GM18858 (cell line): ENCODE data around the gene EGFLAM.

ENCODE experiments used
- ATAC-seq: cut with Tn5 transposase; IDR thresholded peaks from one replicate; pipeline ENCODE4 v1.9.1; 2021; ENCODE audit not compliant: unreplicated experiment

Gene EGFLAM

GRCh38 chr5:38265546-38266179 lies 7.3 kb downstream of the EGFLAM start:
- no peak for ATAC-seq

- no peak for ATAC-seq
Measured at GRCh38 chr5:38267372-38267771, 9.0 kb downstream of the EGFLAM start.

GRCh38 chr5:38273626-38274025 lies 15.3 kb downstream of the EGFLAM start:
- no peak for ATAC-seq

- no peak for ATAC-seq
Measured at GRCh38 chr5:38274370-38274769, 16.0 kb downstream of the EGFLAM start.

DNA sequence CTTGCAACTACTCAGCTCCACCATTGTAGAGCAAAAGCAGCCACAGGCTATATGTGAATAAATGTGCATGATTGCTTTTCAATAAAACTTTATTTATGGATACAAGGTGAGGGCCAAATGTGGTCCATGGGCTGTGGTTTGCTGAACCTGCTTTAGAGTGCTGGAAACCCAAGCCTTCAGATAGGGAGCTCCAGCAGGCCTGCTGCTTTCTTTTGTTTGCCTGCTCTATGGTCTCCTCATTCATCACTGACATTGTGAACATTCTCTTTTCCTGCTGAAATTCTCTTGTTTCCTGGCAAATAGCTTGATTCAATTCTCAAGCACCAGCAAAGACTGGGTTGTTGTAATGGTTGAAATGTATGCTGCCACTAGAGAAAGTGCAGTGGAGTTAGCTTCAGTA lies 26.0 kb downstream of the EGFLAM start:
- no peak for ATAC-seq

GRCh38 chr5:38285226-38285625 lies 26.9 kb downstream of the EGFLAM start:
- ATAC-seq, result no peak

- no peak for ATAC-seq
Measured at GRCh38 chr5:38286002-38286401, 27.6 kb downstream of the EGFLAM start.

DNA sequence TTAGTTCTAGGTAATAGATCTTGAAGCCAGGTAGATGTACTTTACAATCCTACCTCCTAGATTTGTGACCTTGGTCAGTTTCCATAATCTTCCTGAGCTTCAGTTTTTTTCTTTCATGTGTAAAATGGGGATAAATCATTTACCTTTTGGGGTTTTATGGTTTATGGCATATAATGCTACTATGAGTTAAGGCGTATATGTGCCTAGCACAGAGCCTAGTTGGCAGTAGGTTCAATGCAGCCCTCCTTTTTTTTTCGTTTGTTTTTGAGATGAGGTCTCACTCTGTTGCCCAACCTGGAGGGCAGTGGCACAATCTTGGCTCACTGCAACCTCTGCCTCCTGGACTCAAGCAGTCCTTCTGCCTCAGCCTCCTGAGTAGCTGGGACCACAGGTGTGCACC lies 28.8 kb downstream of the EGFLAM start:
- no peak for ATAC-seq

DNA sequence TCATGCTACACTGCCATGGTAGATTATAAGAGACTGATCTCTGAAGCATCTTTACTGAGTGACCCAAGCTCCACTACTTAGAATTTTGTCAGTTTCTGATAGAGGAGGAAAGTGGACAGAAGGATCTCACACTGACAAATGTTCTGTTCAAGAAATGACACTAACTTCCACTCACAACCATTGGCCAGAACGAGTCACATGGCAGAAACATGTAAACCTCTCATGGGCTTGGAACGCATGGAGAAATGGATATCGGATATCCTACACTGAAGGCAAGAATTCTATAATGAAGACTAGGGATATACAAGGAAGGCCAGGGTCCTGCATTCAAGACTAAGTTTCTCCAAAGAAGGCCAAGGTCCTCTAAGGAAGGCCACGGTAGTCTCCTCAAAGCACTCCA lies 31.1 kb downstream of the EGFLAM start:
- ATAC-seq, result no peak

DNA sequence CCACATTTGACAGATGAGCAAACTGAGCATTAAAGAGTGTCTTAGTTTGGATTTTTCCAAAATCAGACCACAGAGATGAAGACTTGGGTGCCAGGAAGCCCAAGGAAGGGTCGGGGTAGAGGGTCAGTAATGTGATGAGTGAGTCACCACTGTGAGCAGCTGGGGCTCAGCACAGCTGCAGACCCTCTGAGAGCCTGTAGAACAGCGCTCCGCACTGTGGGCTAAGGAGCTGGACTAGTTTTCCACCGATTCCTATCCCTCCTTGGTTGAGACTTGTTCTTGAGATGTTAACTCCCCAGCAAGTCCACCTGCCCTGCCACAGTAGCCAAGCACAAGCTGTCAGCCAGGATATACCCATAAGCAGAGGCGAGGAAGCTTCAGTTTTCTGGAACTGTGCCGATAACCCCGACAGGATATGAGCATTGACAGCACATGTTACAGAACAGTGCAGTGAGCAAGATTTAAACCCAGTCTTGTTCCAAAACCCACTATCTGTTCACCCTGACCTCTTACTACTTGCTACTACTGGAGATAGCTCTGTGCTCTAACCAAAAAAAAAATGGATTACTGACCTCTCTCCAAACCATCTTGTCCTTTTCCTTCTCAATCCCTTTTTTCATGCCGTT lies 31.8 kb downstream of the EGFLAM start:
- no peak for ATAC-seq

- no peak for ATAC-seq
Measured at GRCh38 chr5:38291355-38291754, 33.0 kb downstream of the EGFLAM start.

DNA sequence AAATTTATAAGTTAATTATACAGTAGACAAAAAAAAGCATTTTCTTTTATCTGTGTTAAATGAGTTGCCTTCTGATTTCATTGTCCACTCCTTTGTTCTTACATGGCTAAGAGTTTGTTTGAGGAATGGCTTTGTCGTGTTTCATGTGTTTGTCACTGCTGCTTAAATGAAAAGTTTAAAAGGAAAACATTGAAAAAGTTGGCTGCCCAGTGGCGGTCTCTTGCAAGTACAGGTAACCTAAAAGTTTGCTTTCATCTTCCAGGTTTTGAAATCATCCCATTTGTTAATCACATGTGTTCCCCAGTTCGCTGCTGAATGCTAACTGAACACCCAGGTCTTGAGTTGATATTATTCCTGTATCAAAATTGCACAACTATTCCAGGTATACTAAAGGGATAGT lies 33.9 kb downstream of the EGFLAM start:
- ATAC-seq, result no peak

GRCh38 chr5:38295751-38296150 lies 37.4 kb downstream of the EGFLAM start:
- no peak for ATAC-seq

GRCh38 chr5:38297830-38298608 lies 39.7 kb downstream of the EGFLAM start:
- no peak for ATAC-seq

- no peak for ATAC-seq
Measured at GRCh38 chr5:38299585-38299984, 41.2 kb downstream of the EGFLAM start.

DNA sequence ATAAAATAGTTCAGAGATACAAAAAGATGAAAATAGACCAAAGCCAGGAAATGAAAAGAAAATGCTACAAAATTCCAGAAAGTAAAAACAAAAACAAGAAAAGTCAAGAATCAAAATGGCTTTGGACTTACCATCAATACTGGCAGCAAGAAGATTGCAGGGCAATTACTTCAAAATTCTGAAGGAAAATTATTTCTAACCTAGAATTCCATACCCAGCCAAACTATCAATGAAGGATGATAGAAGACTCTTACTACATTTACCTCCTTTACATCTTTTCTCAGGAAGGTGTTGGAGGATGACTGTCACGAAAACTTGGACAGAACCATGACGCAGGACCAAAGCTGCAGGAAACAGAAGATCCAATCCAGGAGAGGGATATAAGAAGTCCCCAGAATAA lies 46.8 kb downstream of the EGFLAM start:
- ATAC-seq, result no peak

DNA sequence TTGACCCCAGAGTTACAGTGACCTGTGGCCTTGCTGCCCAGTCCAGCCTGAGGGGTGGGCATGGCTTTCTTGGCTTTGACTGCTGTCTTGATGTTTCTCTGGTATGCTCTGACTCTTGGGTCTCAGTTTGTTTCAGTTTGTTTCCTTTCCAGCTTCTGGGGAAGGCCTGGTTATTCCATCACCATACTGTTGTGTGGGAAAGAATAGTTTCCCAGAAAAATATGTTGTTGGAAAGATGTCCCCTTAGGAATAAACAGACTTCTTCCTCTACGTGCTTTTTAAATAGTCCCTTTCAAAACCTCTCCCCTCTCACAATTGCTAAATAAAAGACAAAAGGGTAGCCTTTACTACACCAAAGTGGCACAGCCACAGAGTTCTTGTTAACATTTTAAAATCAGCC lies 49.5 kb downstream of the EGFLAM start:
- ATAC-seq, result no peak

DNA sequence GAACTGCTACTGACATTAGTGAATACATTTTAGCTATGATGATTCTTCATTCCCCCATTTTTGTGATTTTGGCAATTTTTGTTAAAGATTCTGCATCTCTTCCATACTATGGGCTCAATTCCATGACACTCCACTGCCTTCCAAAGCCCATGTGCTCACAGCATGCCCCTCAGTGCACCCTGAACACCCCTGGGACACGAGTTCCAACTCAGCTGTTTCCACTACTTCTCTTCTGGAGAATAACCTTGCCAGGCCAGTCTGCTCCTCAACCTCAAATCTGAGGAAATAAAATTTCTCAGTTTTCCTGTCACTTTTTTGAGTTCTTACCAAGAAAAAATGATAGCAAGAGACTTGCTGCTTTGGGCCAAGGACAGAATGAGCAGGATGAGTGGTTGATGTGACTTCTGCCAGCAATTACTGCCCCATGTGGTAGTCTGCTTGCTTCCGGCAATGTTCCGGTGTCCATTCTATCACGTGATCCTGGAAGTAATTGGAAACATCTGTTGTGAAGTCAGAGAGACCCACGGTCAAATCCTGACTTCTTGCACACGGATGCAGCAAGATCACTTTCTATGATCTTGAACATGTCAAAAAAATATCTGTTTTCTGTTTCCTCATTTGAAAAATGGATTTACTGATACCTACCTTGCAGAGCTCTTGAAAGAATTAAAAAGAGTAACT lies 58.3 kb downstream of the EGFLAM start:
- ATAC-seq, result no peak

- ATAC-seq, result no peak
Measured at GRCh38 chr5:38317868-38318267, 59.5 kb downstream of the EGFLAM start.

DNA sequence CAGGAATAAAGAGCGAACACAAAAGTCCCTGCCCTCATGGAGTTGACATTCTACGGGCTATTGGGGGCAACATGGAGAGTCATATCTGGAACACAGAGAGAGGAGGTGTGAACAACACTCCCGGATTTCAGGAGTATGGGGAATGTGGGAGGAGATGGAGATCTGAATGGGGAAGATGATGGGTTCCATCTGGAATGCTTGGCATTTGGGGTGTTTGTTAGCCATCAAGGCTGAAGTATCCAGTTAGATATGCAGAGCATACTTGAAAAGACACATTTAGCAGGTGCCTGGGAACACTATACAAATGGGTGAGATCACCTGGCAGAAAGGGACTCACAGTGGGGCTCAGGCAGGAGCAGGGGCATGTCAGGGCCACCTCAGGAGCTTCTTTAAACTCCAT lies 61.1 kb downstream of the EGFLAM start:
- no peak for ATAC-seq

DNA sequence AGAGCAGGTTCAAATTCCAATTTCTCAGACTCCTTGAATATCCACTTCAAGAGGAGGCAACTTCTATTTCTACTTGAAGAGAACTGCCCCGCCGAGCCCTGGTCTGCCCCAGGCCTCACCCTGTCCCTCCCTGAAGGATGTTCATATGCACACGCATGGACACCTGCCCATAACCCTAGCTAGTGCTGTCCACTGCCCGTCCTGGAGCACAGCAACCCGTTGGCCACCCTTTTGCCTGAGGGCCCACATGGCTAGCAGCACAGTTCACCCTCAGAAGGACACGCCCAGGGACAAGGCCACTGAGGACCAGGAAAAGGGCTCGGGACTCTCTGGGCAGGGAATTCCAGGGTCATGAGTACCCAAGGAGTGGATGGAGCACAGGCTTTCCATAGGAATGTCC lies 63.6 kb downstream of the EGFLAM start:
- no peak for ATAC-seq
